IgD-negative memory B cell (primary cell): Measurements from ENCODE around the gene SOAT2. TPM values are rescaled to one million over a fixed set of nuclear protein-coding genes. Genes with fewer than 3 reads are reported as not detected.
"Not testable (repeated sequence)": the region's sequence is repeated elsewhere in the genome, so short reads cannot be mapped to it uniquely, and the experiment has no call there.

Experiments used
- H3K27ac Mint-ChIP-seq, 3 donors: one replicate each; pipeline ENCODE4 v1.8.0; 2020 to 2022; ENCODE audit warnings: mild to moderate bottlenecking in 3 of 3, mixed read lengths in 3 of 3, moderate library complexity in 1 of 3
- H3K27me3 Mint-ChIP-seq: one replicate; pipeline ENCODE4 v1.8.0; 2021; ENCODE audit warnings: mixed read lengths
- H3K36me3 Mint-ChIP-seq: one replicate; pipeline ENCODE4 v1.8.0; 2020; ENCODE audit warnings: mild to moderate bottlenecking, mixed read lengths
- H3K4me1 Mint-ChIP-seq, 3 donors: one replicate each; pipeline ENCODE4 v1.8.0; 2020 to 2022; ENCODE audit warnings: mixed read lengths in 3 of 3, mild to moderate bottlenecking in 1 of 3
- H3K4me3 Mint-ChIP-seq, 4 donors: one replicate each; pipeline ENCODE4 v1.8.0; 2020 to 2022; ENCODE audit warnings: mild to moderate bottlenecking in 4 of 4, mixed read lengths in 4 of 4, moderate library complexity in 3 of 4
- H3K9me3 Mint-ChIP-seq, 3 donors: one replicate each; pipeline ENCODE4 v1.8.0; 2020 to 2021; ENCODE audit warnings: mixed read lengths in 3 of 3, mild to moderate bottlenecking in 1 of 3
- polyA plus RNA-seq: library from polyadenylated mRNA; unstranded; fragments of 300-500 nt; fragmentation: Illumina TruSeq; gene quantifications from one replicate; pipeline ENCODE4 v1.2.3, GENCODE V29; 2021

SOAT2 gene
- polyA plus RNA-seq, 1 donor from 2014 or later: not detected

DNA sequence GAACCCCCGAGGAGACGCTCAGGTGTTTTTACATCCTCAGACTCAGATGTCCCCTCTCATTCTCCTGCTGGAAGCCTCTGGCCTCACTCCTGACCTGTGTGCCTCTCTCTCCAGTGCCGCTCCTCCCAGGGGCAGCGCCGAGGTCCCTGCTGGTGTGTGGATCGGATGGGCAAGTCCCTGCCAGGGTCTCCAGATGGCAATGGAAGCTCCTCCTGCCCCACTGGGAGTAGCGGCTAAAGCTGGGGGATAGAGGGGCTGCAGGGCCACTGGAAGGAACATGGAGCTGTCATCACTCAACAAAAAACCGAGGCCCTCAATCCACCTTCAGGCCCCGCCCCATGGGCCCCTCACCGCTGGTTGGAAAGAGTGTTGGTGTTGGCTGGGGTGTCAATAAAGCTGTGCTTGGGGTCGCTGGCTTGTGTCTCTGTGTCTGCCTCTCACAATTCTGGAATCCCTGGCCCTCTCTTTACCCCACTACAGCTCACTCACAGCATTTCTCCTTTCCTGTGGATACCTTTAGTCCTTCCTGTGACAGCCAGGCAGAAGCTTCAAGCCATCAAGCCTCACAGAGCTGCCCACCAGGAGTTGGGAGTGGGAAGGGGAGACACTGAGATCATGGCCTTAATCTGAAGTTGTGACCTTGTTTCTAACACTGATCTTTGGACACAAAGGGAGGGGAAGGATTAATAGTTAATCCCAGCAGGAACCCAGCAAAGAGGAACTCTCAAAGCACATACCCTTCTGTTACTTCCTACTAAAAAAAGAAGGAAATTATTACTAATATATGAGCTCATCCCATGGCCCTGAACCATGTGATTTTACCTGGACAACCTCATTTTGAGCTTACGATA, 1.1 kb upstream of the SOAT2 start:
- Mint-ChIP-seq H3K4me3 (peak overlapping the region in 1 of 4 donors; percentile 65), H3K27me3 (peaks cover 4% of the 10 kb centered on the region), H3K36me3 (no peaks in the 10 kb centered on the region), H3K27ac (peak overlapping the region in 1 of 3 donors; percentile 87), H3K4me1 (peaks cover 13 to 33% (median 22%) of the 10 kb centered on the region in 3 donors), H3K9me3 (no peaks in the 10 kb centered on the region)

DNA sequence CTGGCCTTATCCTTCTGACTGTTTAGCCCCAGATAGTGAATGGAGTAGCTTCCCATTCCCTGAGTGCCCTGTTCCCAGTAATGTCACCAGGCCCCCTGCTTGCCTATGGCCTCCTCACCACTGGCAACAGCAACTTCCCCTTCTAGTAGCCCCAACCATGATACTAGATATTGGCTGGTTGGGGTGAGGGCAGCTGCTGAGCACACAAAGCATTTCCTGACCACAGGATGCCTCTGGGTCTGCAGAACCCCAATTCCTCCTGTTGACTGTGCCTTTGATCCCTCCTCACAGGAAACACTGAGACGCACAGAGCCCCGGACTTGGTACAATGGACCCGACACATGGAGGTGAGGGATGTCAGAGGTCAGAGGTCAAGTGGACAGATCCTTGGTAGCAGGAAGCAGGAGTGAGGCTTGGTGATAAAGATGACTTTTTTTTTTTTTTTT, 597 bp downstream of the SOAT2 start:
- H3K4me3 Mint-ChIP-seq: peak overlapping the region in 1 of 4 donors; percentile 27
- peak overlapping the region in 2 of 3 donors; percentile 50 to 82 for H3K27ac Mint-ChIP-seq
- H3K27me3 Mint-ChIP-seq: peaks cover 1% of the 10 kb centered on the region
- no peaks in the 10 kb centered on the region for H3K9me3 Mint-ChIP-seq
- H3K36me3 Mint-ChIP-seq: no peaks in the 10 kb centered on the region
- peaks cover 13 to 26% (median 17%) of the 10 kb centered on the region in 3 donors for H3K4me1 Mint-ChIP-seq

DNA sequence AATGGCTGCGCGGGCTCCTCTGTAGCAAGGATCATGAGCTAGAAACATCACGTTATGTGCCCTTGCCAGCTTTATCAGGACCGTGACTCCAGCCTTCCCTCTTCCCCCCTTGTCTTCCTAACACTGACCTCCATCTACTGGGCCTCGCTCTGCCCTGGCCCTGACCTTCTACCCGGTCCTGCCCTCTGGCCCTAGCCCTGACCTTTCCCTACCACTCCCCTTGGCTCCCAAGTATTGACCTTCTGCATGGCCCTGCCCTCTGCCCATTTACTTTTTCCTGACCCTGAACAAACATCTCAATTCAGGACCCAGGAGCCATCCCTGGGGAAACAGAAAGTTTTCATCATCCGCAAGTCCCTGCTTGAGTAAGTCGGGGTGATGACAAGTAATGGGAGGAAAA, 2.0 kb downstream of the SOAT2 start:
- H3K27ac Mint-ChIP-seq: no peak overlapping the region
- H3K9me3 Mint-ChIP-seq: no peaks in the 10 kb centered on the region
- no peaks in the 10 kb centered on the region for H3K36me3 Mint-ChIP-seq
- peak overlapping the region in 1 of 4 donors; percentile 76 for H3K4me3 Mint-ChIP-seq
- peaks cover 1% of the 10 kb centered on the region for H3K27me3 Mint-ChIP-seq
- H3K4me1 Mint-ChIP-seq: peaks cover 11 to 21% (median 13%) of the 10 kb centered on the region in 3 donors

DNA sequence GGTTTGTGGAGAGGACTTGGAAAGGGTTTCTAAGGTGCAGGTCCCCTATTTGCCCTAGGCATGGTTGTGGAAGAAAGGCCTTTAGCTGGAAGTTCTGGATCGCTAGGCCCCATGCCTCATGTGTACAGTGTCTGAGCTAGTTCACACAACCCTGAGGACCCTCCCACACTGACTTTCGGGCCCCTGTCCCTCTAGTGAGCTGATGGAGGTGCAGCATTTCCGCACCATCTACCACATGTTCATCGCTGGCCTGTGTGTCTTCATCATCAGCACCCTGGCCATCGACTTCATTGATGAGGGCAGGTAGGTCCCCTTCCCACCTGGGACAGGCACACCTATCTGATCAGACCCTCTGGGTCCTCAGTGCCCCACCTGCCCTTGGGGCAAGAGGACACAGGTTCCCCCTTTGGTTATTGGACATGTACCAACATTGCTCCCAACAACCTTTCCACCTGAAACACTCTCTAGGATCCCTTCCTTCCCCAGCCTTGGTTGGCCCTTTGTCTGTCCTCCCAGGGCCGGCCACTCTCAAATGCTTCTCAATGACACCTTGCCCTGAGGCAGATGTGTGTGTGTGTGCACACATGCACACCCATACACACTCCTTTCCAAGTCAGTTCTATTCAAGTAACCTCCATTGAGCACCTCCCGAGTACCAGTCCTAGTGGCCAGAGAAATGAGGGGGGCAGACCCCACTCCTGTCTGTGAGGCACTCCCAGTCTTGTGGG, 2.6 kb downstream of the SOAT2 start:
- Mint-ChIP-seq H3K4me1 (peaks cover 11 to 21% (median 13%) of the 10 kb centered on the region in 3 donors), H3K36me3 (no peaks in the 10 kb centered on the region), H3K9me3 (no peaks in the 10 kb centered on the region), H3K4me3 (no peak overlapping the region), H3K27ac (no peak overlapping the region), H3K27me3 (peaks cover 1% of the 10 kb centered on the region)

DNA sequence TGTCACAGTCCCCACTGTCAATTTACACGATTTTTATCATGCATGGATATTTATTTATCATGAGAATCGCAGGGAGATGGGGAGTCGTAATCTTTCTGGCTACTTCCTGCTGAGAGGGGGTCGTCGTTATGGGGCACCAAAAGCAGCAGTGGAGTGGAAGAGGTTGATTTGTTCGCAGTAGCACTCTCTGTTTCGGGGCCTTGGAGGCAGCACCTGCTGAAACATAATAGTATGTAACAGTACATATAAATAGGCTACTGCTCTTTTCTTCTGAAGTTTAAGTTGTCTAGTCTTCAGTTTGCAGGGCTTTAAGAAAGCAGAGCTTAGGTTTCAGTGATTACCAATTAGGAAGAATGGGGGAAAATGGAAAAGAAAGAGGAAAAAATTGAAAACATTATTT, 3.8 kb downstream of the SOAT2 start:
- Mint-ChIP-seq H3K36me3 (no peaks in the 10 kb centered on the region), H3K4me3 (no peak overlapping the region), H3K4me1 (peaks cover 11 to 21% (median 15%) of the 10 kb centered on the region in 3 donors), H3K27ac (no peak overlapping the region), H3K9me3 (no peaks in the 10 kb centered on the region), H3K27me3 (peaks cover 1% of the 10 kb centered on the region)

DNA sequence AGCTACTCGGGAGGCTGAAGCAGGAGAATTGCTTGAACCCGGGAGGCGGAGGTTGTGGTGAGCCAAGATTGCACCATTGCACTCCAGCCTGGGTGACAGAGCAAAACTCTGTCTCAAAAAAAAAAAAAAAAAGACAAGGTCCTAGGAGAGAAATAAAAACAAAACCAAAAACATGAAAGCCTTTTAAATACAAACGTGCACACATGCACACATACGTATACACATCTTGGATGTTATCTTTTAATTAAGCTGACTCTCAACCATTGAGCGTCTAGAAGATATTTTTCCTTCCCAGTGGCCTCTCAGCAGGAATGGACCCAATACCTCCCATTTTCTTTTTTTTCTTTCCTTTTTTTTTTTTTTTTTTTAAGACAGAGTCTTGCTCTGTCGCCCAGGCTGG, 9.1 kb downstream of the SOAT2 start:
- not testable (repeated sequence) for H3K36me3 Mint-ChIP-seq, H3K4me1 Mint-ChIP-seq, H3K27ac Mint-ChIP-seq, H3K9me3 Mint-ChIP-seq, H3K4me3 Mint-ChIP-seq, H3K27me3 Mint-ChIP-seq

DNA sequence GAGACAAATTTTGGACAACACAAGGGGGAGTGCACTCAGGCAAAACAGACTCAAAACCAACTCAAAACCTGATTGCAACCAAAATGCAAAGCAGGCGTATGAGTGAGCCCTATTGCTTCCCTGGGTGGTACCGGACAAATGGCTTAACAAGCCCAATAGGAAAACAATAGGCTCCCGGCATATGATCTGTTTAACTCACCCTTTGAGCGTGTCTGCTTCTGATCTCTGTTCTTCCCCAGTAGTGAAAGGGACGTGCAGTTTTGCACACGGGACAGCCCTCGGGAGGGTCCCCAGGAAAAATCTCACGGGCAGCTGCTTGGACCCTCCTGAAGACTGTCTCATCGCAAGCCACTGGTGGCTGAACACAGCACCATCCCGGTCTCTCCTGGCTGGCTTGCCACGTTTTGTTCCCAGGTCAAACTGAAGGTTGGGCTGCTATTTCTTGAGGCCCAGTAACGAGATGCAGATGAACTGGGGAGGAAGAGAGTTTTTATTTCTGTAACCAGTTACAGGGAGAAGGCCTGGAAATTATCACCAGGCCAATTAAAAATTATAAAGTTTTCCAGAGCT, 9.9 kb downstream of the SOAT2 start:
- Mint-ChIP-seq H3K36me3 (no peaks in the 10 kb centered on the region), H3K9me3 (no peaks in the 10 kb centered on the region), H3K4me1 (peaks cover 0 to 2% (median 2%) of the 10 kb centered on the region in 3 donors), H3K27ac (no peak overlapping the region), H3K27me3 (no peaks in the 10 kb centered on the region), H3K4me3 (no peak overlapping the region)

DNA sequence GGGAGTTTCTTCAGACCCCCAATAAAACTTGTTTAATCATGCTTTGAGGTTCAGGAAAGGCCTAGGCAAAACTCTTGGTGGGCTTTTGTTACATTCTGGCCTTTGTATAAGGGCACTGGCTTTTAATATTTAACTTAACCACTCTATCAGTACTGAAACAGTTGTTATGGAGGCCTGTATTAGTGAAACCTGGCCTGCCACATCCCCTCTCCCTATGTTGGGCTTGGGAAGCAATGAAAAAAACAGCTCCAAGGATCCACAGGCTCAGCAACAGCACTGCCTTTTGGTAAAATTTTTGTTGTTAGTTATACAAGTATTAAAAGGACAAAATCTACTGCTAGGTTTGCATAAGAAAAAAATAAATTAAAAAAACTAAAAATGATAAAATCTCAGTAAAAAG, 10.7 kb downstream of the SOAT2 start:
- Mint-ChIP-seq H3K36me3 (no peaks in the 10 kb centered on the region), H3K27ac (no peak overlapping the region), H3K27me3 (no peaks in the 10 kb centered on the region), H3K4me1 (peaks cover 0 to 2% (median 2%) of the 10 kb centered on the region in 3 donors), H3K9me3 (no peaks in the 10 kb centered on the region), H3K4me3 (no peak overlapping the region)

DNA sequence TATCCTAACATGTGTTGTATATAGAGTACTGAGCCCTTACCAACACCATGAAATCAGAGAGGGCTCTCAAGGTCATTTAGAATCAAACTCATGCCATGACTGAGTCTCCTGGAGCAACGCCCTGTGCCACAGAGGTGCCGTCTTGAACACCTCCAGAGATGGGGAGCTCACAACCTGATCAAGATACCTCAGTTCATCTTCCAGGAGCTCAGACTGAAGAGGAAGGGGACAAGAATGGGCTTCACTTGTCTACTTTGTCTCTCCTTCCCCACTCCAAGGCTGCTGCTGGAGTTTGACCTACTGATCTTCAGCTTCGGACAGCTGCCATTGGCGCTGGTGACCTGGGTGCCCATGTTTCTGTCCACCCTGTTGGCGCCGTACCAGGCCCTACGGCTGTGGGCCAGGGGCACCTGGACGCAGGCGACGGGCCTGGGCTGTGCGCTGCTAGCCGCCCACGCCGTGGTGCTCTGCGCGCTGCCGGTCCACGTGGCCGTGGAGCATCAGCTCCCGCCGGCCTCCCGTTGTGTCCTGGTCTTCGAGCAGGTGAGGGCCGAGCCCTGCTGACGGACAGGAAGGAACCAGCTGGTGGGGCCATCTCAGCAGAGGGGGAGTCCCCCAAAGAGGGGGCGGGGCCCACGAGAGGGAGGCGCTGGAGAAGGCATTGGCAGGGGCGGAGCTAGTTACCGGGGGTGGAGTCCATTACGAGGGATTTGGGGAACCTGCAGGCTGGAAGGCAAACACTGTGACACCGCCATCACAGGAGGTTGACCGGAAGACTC, 12.0 kb downstream of the SOAT2 start:
- H3K27ac Mint-ChIP-seq: no peak overlapping the region
- H3K27me3 Mint-ChIP-seq: no peaks in the 10 kb centered on the region
- no peak overlapping the region for H3K4me3 Mint-ChIP-seq
- peaks cover 2% of the 10 kb centered on the region for H3K36me3 Mint-ChIP-seq
- no peaks in the 10 kb centered on the region for H3K9me3 Mint-ChIP-seq
- peaks cover 0 to 2% (median 2%) of the 10 kb centered on the region in 3 donors for H3K4me1 Mint-ChIP-seq

DNA sequence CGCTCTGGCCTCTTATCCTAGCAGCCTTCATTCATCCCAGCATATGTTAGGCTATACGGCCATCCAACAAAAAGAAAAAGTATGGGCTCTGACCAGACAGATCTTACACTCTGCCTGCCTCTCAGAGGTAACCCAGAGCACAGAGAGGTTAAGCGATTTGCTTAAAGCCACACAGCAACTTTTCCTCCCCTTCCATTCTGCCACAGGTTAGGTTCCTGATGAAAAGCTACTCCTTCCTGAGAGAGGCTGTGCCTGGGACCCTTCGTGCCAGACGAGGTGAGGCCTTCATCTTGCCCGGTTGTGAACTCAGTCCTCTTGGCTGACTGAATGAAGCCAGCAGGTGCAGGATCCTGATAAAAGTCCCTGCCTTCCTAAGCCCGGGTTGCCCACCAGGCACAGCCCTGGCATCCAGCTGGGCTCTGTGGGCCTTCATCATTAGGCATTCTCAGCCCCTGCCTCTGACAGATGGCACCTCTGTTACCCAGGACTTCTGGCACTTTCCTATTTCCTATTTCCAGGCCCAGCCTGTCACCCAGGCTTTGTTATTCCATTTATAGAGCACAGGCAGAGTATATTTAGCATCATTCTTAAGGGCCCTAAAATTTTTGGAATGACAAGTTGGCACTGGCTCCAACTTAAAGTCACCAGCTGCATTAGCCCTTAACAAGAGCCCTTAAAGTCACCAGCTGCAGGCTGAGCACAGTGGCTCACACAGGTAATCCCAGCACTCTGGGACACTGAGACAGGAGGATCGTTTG, 12.8 kb downstream of the SOAT2 start:
- Mint-ChIP-seq H3K27ac (no peak overlapping the region), H3K27me3 (no peaks in the 10 kb centered on the region), H3K9me3 (no peaks in the 10 kb centered on the region), H3K4me3 (no peak overlapping the region), H3K36me3 (peaks cover 2% of the 10 kb centered on the region), H3K4me1 (peaks cover 0 to 2% (median 2%) of the 10 kb centered on the region in 3 donors)

DNA sequence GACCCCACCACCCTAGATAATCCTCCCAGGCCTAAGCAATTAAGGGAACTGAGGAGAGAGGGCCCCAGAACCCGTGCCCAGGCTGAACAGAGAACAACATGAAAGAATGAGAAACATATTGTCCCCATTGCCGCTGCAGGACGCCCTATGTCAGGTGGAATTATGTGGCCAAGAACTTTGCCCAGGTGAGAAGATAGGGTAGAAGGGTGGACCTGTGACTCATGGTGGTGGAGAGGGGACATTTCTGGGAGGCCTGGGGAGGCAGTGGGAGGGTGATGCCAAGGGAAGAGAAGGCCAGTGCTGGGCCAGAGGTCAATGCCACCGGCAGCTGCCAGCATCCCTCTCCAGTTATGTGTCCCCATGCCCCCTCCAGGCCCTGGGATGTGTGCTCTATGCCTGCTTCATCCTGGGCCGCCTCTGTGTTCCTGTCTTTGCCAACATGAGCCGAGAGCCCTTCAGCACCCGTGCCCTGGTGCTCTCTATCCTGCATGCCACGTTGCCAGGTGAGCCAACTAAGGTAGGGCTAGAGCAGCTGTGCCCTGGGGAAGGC, 15.5 kb downstream of the SOAT2 start:
- Mint-ChIP-seq H3K27ac (peak overlapping the region in 1 of 3 donors; percentile 14), H3K9me3 (no peaks in the 10 kb centered on the region), H3K36me3 (peaks cover 4% of the 10 kb centered on the region), H3K4me3 (no peak overlapping the region), H3K27me3 (no peaks in the 10 kb centered on the region), H3K4me1 (no peaks in the 10 kb centered on the region)

DNA sequence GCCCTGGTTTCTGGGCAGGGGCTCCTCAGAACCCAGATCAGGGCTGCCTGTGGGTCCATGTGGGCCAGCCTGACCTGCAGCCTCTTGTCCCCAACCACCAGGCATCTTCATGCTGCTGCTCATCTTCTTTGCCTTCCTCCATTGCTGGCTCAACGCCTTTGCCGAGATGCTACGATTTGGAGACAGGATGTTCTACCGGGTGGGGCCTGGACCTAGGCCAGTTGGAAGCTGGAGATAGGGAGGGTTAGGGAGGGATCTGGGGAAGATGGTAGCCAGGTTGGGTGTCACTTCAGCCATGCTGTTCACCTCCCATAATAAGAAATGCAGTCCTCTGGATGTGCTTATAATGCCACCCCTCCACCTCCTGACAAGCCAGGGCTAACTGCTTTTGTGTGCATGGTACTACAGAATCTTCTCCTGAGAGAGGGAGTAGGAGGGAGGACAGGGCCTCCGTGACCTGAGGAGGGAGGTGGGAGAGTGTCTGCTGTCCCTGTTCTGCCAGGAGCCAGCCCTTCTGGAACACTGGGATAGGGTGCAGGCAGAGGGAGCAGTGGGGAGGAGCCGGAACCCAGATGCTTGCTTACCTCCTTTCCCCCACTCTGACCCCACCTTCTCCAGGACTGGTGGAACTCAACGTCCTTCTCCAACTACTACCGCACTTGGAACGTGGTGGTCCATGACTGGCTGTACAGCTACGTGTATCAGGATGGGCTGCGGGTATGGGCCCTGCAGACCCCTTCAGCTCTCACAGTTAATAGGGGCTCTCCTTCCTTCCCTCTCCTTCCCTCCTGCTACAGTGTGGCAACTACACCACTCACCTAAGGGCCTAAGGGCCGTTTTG, 17.6 kb downstream of the SOAT2 start:
- Mint-ChIP-seq H3K4me3 (no peak overlapping the region), H3K9me3 (no peaks in the 10 kb centered on the region), H3K27ac (no peak overlapping the region)

DNA sequence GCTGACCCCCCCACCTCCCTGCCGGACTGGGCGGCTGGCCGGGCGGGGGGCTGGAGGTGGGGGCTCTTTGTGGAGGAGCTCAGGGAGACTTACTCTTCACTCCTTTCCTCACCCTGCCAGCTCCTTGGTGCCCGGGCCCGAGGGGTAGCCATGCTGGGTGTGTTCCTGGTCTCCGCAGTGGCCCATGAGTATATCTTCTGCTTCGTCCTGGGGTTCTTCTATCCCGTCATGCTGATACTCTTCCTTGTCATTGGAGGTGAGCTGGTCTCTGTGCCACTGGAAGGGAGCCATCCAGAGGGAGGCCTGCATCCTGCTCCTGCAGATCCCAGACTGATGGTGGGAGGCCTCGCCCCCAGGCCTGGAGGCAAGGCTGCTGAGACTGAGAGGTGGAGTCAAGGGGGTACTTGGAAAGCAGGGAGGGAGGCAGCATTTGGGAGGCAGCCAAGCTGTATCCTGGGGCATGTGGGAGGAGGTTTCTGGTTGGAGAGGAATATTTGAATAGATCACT, 19.7 kb downstream of the SOAT2 start:
- H3K9me3 Mint-ChIP-seq: no peaks in the 10 kb centered on the region
- H3K36me3 Mint-ChIP-seq: peaks cover 4% of the 10 kb centered on the region
- peak overlapping the region in 1 of 3 donors; percentile 80 for H3K27ac Mint-ChIP-seq

More for the DNA sequence above, 17.6 kb downstream of the SOAT2 start:
- Mint-ChIP-seq H3K27me3 (no peaks in the 10 kb centered on the region), H3K4me1 (peaks cover 0 to 3% (median 0%) of the 10 kb centered on the region in 3 donors), H3K36me3 (peaks cover 4% of the 10 kb centered on the region)

More for the DNA sequence above, 19.7 kb downstream of the SOAT2 start:
- peaks cover 2% of the 10 kb centered on the region for H3K27me3 Mint-ChIP-seq
- peaks cover 0 to 5% (median 0%) of the 10 kb centered on the region in 3 donors for H3K4me1 Mint-ChIP-seq
- H3K4me3 Mint-ChIP-seq: no peak overlapping the region
